HG03025 (cell line): ENCODE measurements around the gene C16orf89.
"Not testable (repeated sequence)": the region's sequence is repeated elsewhere in the genome, so short reads cannot be mapped to it uniquely, and the experiment has no call there.

Experiments
- ATAC-seq: cut with Tn5 transposase; IDR thresholded peaks from one replicate; pipeline ENCODE4 v1.9.1; 2021; ENCODE audit warnings: mild to moderate bottlenecking, moderate library complexity; ENCODE audit not compliant: unreplicated experiment, low FRiP score

C16orf89 gene, protein sequence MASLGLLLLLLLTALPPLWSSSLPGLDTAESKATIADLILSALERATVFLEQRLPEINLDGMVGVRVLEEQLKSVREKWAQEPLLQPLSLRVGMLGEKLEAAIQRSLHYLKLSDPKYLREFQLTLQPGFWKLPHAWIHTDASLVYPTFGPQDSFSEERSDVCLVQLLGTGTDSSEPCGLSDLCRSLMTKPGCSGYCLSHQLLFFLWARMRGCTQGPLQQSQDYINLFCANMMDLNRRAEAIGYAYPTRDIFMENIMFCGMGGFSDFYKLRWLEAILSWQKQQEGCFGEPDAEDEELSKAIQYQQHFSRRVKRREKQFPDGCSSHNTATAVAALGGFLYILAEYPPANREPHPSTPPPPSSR

GRCh38 chr16:5065813-5066212 is at the start of gene C16orf89:
TSS of gene C16orf89 (minus strand) at chr16:5065956. CDS start at chr16:5065908, 48 bp downstream.
- no peak for ATAC-seq

DNA sequence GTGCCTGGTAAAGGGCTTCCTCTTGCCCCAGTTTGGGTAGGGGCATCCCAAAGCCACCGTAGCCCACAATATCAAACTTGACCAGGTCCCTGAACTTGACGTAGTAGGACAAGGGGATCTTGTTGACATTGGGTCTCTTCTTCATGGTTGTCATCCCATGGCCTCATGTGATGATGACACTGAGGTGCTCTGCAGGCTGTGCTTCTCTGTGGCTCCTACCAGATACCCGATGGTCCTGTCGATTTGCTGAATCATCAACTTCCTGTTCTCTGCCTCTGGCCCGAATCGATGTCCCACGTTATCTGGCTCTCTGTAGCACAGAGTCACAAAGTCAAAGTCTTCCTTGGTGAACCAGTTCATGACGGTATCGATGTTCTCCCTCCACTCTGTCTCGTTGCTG is 45.2 kb upstream of the C16orf89 start:
- not testable (repeated sequence) for ATAC-seq

- no peak for ATAC-seq
Measured at GRCh38 chr16:5108505-5109158, 42.9 kb upstream of the C16orf89 start.

DNA sequence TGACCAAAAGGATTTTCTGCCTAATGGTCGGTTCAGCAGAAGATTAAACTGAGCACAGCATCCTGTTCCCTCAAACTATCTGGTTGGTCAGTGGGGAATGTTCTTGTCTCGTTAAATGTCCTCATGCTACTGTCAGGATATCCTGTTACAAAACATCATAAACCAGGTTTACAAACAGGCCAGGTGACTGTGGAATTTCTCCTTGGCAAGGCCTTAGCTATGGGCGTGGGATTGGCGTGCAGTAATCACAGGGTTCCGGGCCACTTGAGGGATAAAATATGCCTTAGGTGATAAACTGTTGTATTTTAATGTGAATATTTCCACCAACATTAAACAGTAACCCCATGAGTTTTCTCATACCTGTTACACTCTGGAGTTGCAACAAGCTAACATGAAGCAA is 39.3 kb upstream of the C16orf89 start:
- not testable (repeated sequence) for ATAC-seq

GRCh38 chr16:5103296-5104032 is 37.7 kb upstream of the C16orf89 start:
- not testable (repeated sequence) for ATAC-seq

DNA sequence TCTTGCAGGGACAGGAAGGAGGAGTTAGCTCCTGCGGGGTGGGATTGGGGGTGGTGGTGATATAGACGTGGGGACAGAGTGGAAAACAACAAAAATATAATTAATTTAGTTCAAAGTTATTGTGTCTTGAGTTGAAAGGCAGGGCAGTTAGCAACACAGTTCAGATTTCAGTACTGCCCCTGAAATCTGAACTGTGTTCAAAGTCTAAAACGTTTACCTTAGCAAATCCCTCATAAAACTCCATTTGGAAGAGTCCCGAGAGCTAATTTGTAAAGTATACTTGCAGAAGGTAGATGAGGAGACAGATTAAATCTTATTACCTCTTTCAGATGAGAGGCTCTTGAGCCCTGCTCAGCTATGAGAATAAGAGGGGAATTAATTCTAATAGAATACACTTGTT is 33.4 kb upstream of the C16orf89 start:
- ATAC-seq, result not testable (repeated sequence)

- ATAC-seq, result peak; percentile 63
Measured at GRCh38 chr16:5098221-5099159, 32.7 kb upstream of the C16orf89 start.

- peak; percentile 98 for ATAC-seq
Measured at GRCh38 chr16:5097470-5098220, 31.9 kb upstream of the C16orf89 start, which contains the start of gene EEF2KMT. TSS of gene EEF2KMT (minus strand) at chr16:5097795. CDS start at chr16:5097739, 56 bp downstream.

- ATAC-seq, result not testable (repeated sequence)
Measured at GRCh38 chr16:5097061-5097469, 31.3 kb upstream of the C16orf89 start.

DNA sequence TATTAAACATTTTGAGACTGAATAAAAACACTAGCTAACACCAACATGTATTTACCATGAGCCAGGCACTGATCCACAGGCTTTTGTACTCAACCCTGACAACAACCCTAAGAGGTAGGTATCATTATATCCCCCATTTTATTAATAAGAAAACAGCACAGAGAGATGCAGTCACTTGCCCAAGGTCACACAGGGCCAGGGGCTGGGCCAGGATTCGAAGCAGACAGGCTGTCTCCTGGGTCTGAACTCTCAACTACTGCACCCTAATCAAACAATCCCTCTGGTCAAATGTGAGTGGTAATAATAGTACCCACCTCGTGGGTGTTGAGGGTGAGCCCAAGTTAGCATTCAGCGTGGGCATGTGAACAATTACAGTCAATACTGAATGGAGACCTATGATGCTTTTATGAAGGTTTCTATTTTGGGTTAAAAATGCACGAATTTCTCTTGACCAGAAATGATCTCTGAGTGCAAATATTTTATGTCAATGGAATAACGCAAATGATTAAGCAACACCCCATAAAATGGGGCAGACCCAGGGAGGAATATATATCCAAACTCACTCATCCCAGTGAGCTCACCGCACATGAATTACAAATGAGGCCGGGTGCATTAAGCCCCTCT is 30.8 kb upstream of the C16orf89 start:
- not testable (repeated sequence) for ATAC-seq

- ATAC-seq, result not testable (repeated sequence)
Measured at GRCh38 chr16:5095145-5095830, 29.5 kb upstream of the C16orf89 start.

- ATAC-seq, result not testable (repeated sequence)
Measured at GRCh38 chr16:5093746-5094145, 28.0 kb upstream of the C16orf89 start.

DNA sequence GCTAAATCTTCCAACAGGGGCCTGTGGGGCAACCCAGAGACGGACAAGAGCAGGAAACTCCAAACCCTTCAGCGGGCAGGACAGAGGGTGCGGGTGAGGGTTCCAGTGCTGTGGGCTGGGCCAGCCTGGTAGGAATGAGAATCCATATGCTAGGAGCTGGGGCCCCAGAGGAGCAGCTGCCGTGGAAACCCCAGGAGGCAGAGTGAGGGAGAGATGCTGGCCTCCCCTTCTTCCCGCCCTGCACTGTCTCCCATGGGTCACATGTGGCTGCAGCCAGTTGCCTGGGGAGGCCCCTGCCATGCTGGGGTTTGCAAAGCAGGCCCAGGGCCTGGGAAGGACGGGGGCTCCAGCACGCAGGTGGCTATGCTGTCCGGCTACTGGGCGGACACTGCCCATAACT is 27.3 kb upstream of the C16orf89 start:
- not testable (repeated sequence) for ATAC-seq

- not testable (repeated sequence) for ATAC-seq
Measured at GRCh38 chr16:5090592-5090991, 24.8 kb upstream of the C16orf89 start.

- not testable (repeated sequence) for ATAC-seq
Measured at GRCh38 chr16:5089911-5090555, 24.3 kb upstream of the C16orf89 start.

DNA sequence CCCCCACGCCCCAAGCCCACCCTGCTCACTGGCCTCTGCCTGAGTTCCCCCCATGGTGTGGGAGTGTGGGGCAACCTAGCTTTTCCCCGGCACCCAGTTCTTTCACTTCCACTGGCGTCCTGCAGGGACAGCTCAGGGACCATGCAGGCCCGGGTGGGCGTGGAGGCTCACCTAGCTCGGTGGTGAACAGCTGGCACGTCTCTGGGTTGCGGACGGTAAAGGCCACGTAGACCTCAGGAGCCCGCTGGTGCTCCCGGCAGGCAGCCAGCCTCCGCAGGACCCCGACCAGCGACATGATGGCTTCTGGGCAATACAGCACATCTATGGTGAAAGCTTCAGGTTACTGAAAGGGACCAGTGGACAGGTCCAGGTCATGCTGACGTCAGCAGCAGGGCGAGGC is 23.2 kb upstream of the C16orf89 start:
- ATAC-seq, result not testable (repeated sequence)

DNA sequence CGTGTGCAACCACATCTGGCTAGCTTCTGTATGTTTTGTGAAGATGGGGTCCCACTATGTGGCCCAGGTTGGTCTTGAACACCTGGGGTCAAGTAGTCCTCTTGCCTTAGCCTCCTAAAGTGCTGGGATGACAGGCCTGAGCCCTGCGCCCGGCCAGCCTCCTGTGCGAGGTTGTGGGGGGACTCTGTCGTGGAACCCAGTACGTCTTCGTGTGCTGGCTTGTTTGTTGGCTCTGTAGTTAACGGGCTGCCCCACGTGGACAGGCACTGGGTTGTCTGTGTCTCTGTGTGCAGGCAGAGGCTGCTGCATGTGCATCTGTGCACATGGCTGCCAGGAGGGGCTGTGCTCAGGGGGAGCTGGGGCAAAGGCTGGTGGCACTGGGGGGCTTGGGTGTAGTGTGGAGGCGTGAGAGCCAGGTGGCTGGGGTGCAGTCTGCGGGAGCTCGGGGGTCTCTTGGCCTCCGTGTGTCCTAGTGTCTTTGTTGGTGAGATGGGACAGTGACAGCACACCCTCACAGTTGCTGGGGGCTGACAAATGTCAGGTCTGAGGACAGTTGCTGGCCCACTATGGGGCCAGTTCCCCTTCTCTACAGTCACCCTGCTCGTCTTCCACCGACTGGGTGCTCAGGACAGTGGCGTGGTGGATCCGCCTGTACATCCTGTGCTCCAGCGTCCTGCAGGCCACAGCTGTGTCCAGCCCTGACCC is 22.5 kb upstream of the C16orf89 start:
- ATAC-seq, result not testable (repeated sequence)
